Neural cell (in vitro differentiated cells): Measurements from ENCODE around the gene MTNR1B. TPM values are rescaled to one million over a fixed set of nuclear protein-coding genes. Genes with fewer than 3 reads are reported as not detected.

Source experiments
- H2AFZ ChIP-seq: fragments of 200-600, 300-800 bp; sonication (generic), shearing (Covaris generic); 2 replicates; pipeline ENCODE4 v1.6.0; 2014; ENCODE audit warnings: low read depth, mild to moderate bottlenecking, antibody characterized with exemption, low read length, moderate library complexity
- H3F3A ChIP-seq: fragments of 200-600 bp; shearing (Covaris generic); 2 replicates; pipeline ENCODE4 v1.6.1; 2016; ENCODE audit warnings: mild to moderate bottlenecking, moderate library complexity, mixed read lengths, antibody characterized with exemption, low read length; ENCODE audit not compliant: insufficient read depth, poor library complexity, severe bottlenecking
- H3K27ac ChIP-seq: fragments of 200-600, 300-800 bp; sonication (generic), shearing (Covaris generic); 2 replicates; pipeline ENCODE4 v1.5.1; 2014; ENCODE audit warnings: mild to moderate bottlenecking, low read length, moderate library complexity
- H3K27me3 ChIP-seq: fragments of 300-800, 200-600 bp; sonication (generic), shearing (Covaris generic); 2 replicates; pipeline ENCODE4 v1.6.0; 2014; ENCODE audit warnings: mild to moderate bottlenecking, low read depth, low read length, moderate library complexity; ENCODE audit not compliant: insufficient read depth
- H3K36me3 ChIP-seq: fragments of 300-800, 200-600 bp; sonication (generic), shearing (Covaris generic); 2 replicates; pipeline ENCODE4 v1.5.1; 2014; ENCODE audit warnings: mild to moderate bottlenecking, antibody characterized with exemption, low read length, moderate library complexity; ENCODE audit not compliant: insufficient read depth
- H3K4me2 ChIP-seq: fragments of 300-800, 200-600 bp; sonication (generic), shearing (Covaris generic); 2 replicates; pipeline ENCODE4 v1.6.0; 2014; ENCODE audit warnings: mild to moderate bottlenecking, low read length
- H3K4me3 ChIP-seq: fragments of 300-800, 200-600 bp; sonication (generic), shearing (Covaris generic); 2 replicates; pipeline ENCODE4 v1.5.1; 2014; ENCODE audit warnings: mild to moderate bottlenecking, low read length, moderate library complexity
- H3K79me2 ChIP-seq: fragments of 200-600 bp; shearing (Covaris generic); replicated peaks from 2 replicates; pipeline ENCODE4 v1.6.0; 2014; ENCODE audit warnings: mild to moderate bottlenecking, low read length, moderate library complexity; ENCODE audit not compliant: insufficient read depth
- H3K9ac ChIP-seq: fragments of 300-800, 200-600 bp; sonication (generic), shearing (Covaris generic); 2 replicates; pipeline ENCODE4 v1.6.1; 2016; ENCODE audit warnings: mild to moderate bottlenecking, low read length, mixed read lengths
- H3K9me2 ChIP-seq: fragments of 200-600 bp; shearing (Covaris generic); 2 replicates; pipeline ENCODE4 v1.6.1; 2016; ENCODE audit warnings: mild to moderate bottlenecking, low read length, mixed read lengths; ENCODE audit not compliant: insufficient read depth
- H3K9me3 ChIP-seq: fragments of 200-600, 300-800 bp; sonication (generic), shearing (Covaris generic); 2 replicates; pipeline ENCODE4 v1.6.1; 2016; ENCODE audit warnings: mild to moderate bottlenecking, mixed run types, low read length, moderate library complexity, mixed read lengths
- H4K20me1 ChIP-seq: fragments of 200-600 bp; shearing (Covaris generic); 2 replicates; pipeline ENCODE4 v1.6.1; 2016; ENCODE audit warnings: mild to moderate bottlenecking, mixed run types; ENCODE audit not compliant: insufficient read depth
- EP300 ChIP-seq: fragments of 450-650 bp; conservative IDR thresholded peaks from 2 replicates; pipeline ENCODE4 v1.6.1; 2014; ENCODE audit warnings: antibody characterized with exemption, mild to moderate bottlenecking, moderate library complexity; ENCODE audit not compliant: poor library complexity, severe bottlenecking
- EZH2 ChIP-seq: fragments of 200-600, 300-800 bp; shearing (Covaris generic), sonication (generic); IDR thresholded peaks from 2 replicates; pipeline ENCODE4 v1.6.1; 2014; ENCODE audit warnings: antibody characterized with exemption, low read length, borderline replicate concordance, mild to moderate bottlenecking; ENCODE audit not compliant: insufficient read depth, poor library complexity, severe bottlenecking
- MXI1 ChIP-seq: fragments of 450-650 bp; conservative IDR thresholded peaks from 2 replicates; pipeline ENCODE4 v1.6.1; 2014; ENCODE audit warnings: antibody characterized with exemption, mild to moderate bottlenecking; ENCODE audit not compliant: poor library complexity, severe bottlenecking
- POLR2AphosphoS5 ChIP-seq: IDR thresholded peaks from 2 replicates; pipeline ENCODE4 v1.6.1; 2012
- RAD21 ChIP-seq: fragments of 450-650 bp; conservative IDR thresholded peaks from 2 replicates; pipeline ENCODE4 v1.6.1; 2014; ENCODE audit warnings: antibody characterized with exemption, mild to moderate bottlenecking, moderate library complexity
- REST ChIP-seq: IDR thresholded peaks from 2 replicates; pipeline ENCODE4 v1.6.1; 2012; ENCODE audit warnings: borderline replicate concordance
- SMC3 ChIP-seq: fragments of 450-650 bp; conservative IDR thresholded peaks from 2 replicates; pipeline ENCODE4 v1.6.1; 2014; ENCODE audit warnings: antibody characterized with exemption, mild to moderate bottlenecking, moderate library complexity; ENCODE audit not compliant: poor library complexity
- TAF1 ChIP-seq: IDR thresholded peaks from 2 replicates; pipeline ENCODE4 v1.6.1; 2012; ENCODE audit warnings: low read depth
- polyA plus RNA-seq: library from polyadenylated mRNA; depleted of rRNA; stranded (reverse); fragments of >200 nt; gene quantifications from 2 replicates; pipeline ENCODE4 v1.2.3, GENCODE V29; 2014
- TF ChIP-seq, protein P1 (sequence below): fragments of 450-650 bp; IDR thresholded peaks from 2 replicates; pipeline ENCODE4 v1.5.1; 2014; ENCODE audit warnings: antibody characterized with exemption, mild to moderate bottlenecking, moderate library complexity; ENCODE audit not compliant: poor library complexity, severe bottlenecking

The MTNR1B gene
- polyA plus RNA-seq, 1 donor from 2014 or later = not detected

GRCh38 chr11:93020248-93021046, 51.0 kb downstream of the MTNR1B start:
- Histone ChIP-seq H2AFZ (no peak overlapping the region), H3K4me3 (no peak overlapping the region), H3K4me2 (no peak overlapping the region), H3K79me2 (no peaks in the 10 kb centered on the region), H3K27ac (no peak overlapping the region), H3K27me3 (no peaks in the 10 kb centered on the region), H3K9me3 (no peaks in the 10 kb centered on the region), H3K36me3 (no peaks in the 10 kb centered on the region), H3K9ac (no peak overlapping the region), H4K20me1 (no peaks in the 10 kb centered on the region), H3K9me2 (no peaks in the 10 kb centered on the region), H3F3A (no peaks in the 10 kb centered on the region)
- TF ChIP-seq RAD21 (no peak), SMC3 (no peak), EP300 (no peak), MXI1 (no peak), REST (no peak)

DNA sequence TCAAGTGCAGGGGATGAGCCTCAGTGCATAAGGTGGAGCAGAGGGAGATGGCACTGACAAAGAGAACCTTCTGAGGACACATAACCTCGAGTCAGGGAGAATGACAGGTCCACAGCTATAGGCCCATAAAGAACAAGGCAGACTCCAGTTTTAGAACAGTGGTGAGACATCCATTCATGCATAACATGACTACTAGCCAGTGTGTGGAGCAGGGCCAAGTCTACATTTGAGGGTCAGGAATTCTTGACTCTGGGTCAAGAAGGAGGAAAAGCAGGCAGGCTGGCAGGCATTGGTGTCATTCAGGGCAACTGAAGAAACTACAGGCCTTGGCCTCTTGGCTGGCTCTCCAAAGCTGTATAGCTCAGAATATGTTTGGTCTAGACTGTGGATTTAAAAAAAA, 54.9 kb downstream of the MTNR1B start:
- no peak overlapping the region for H3K9ac ChIP-seq
- H3K36me3 ChIP-seq = no peaks in the 10 kb centered on the region
- H3F3A ChIP-seq = no peaks in the 10 kb centered on the region
- no peak overlapping the region for H2AFZ ChIP-seq
- H3K27me3 ChIP-seq = no peaks in the 10 kb centered on the region
- H4K20me1 ChIP-seq = no peaks in the 10 kb centered on the region
- H3K4me2 ChIP-seq = no peak overlapping the region
- H3K79me2 ChIP-seq = no peaks in the 10 kb centered on the region
- H3K9me2 ChIP-seq = no peaks in the 10 kb centered on the region
- H3K4me3 ChIP-seq = no peak overlapping the region
- H3K9me3 ChIP-seq = no peaks in the 10 kb centered on the region
- no peak for TF ChIP-seq POLR2AphosphoS5
- TF ChIP-seq SMC3 = no peak
- TF ChIP-seq RAD21 = no peak
- TF ChIP-seq MXI1 = no peak
- TF ChIP-seq, protein P1, sequence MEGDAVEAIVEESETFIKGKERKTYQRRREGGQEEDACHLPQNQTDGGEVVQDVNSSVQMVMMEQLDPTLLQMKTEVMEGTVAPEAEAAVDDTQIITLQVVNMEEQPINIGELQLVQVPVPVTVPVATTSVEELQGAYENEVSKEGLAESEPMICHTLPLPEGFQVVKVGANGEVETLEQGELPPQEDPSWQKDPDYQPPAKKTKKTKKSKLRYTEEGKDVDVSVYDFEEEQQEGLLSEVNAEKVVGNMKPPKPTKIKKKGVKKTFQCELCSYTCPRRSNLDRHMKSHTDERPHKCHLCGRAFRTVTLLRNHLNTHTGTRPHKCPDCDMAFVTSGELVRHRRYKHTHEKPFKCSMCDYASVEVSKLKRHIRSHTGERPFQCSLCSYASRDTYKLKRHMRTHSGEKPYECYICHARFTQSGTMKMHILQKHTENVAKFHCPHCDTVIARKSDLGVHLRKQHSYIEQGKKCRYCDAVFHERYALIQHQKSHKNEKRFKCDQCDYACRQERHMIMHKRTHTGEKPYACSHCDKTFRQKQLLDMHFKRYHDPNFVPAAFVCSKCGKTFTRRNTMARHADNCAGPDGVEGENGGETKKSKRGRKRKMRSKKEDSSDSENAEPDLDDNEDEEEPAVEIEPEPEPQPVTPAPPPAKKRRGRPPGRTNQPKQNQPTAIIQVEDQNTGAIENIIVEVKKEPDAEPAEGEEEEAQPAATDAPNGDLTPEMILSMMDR = no peak
- TF ChIP-seq TAF1 = no peak
- TF ChIP-seq EZH2 = no peak
- TF ChIP-seq EP300 = no peak
- no peak for TF ChIP-seq REST
- no peak overlapping the region for H3K27ac ChIP-seq
